Endothelial cell of umbilical vein (primary cell): ENCODE data around the gene GTF3C5. TPM values are rescaled to one million over a fixed set of nuclear protein-coding genes. Genes with fewer than 3 reads are reported as not detected.

ENCODE experiments used
- BruUV-seq: library from RNA; stranded (reverse); fragments of 400-500 nt; replicated peaks from 2 replicates; lab custom pipeline; 2021; lab: Mats Ljungman, UMichigan
- CTCF ChIA-PET: fragments of 300-600, 350-600 bp; sonication (Branson Sonifier 250); formaldehyde crosslinking; loops from one replicate; lab custom pipeline; 2021; ENCODE audit warnings: antibody characterized with exemption, inconsistent platforms; lab: Charles Lee
- POLR2A ChIA-PET: fragments of 300-600, 350-600 bp; sonication (Branson Sonifier 250); formaldehyde crosslinking; loops from one replicate; lab custom pipeline; 2021; ENCODE audit warnings: antibody characterized with exemption, inconsistent platforms; lab: Charles Lee
- DNase-seq: peaks from one replicate; pipeline ENCODE4 v3.0.0-alpha.2; 2011; ENCODE audit warnings: low read depth, low spot score
- FAIRE-seq: peaks from 2 replicates; lab custom pipeline; 2011; peaks lifted over from hg19 to GRCh38; lab: Jason Lieb, UNC
- H2AFZ ChIP-seq: 2 replicates; pipeline ENCODE4 v1.6.0; 2012; ENCODE audit warnings: low read depth, low read length, control low read depth, inconsistent platforms
- H3K27ac ChIP-seq: 2 replicates; pipeline ENCODE4 v1.5.1; 2011; ENCODE audit warnings: low read depth, mild to moderate bottlenecking, control low read depth, low read length, moderate library complexity; ENCODE audit not compliant: insufficient read depth
- H3K27me3 ChIP-seq, 2 experiments: 2 replicates each; pipeline versions ENCODE4 v1.6.0 to v1.6.1; 2011; ENCODE audit warnings: low read length in 2 of 2, mixed read lengths in 1 of 2; ENCODE audit not compliant: control insufficient read depth in 2 of 2, insufficient read depth in 2 of 2
- H3K36me3 ChIP-seq, 2 experiments: 2 replicates in 1 of 2; 3 replicates in 1 of 2; pipeline ENCODE4 v1.5.1; 2011; ENCODE audit warnings: low read length in 2 of 2, mild to moderate bottlenecking in 1 of 2, moderate library complexity in 1 of 2; ENCODE audit not compliant: control insufficient read depth in 2 of 2, insufficient read depth in 2 of 2; ENCODE audit errors: extremely low read depth in 1 of 2
- H3K4me1 ChIP-seq: 3 replicates; pipeline ENCODE4 v1.5.1; 2011; ENCODE audit warnings: mild to moderate bottlenecking, low read length; ENCODE audit not compliant: control insufficient read depth, insufficient read depth; ENCODE audit errors: extremely low read depth
- H3K4me2 ChIP-seq: 2 replicates; pipeline ENCODE4 v1.6.1; 2011; ENCODE audit warnings: low read length, control low read depth, mixed read lengths; ENCODE audit not compliant: insufficient read depth
- H3K4me3 ChIP-seq, 3 experiments: fragments of 200-600 bp in 1 of 3; sonication (generic), shearing (Covaris generic) in 1 of 3; replicated peaks in 1 of 3; 2 replicates each; pipeline ENCODE4 v1.5.1; 2011 to 2016; ENCODE audit warnings: control low read depth in 3 of 3, low read length in 3 of 3, mild to moderate bottlenecking in 2 of 3, inconsistent platforms in 1 of 3, low read depth in 1 of 3, moderate library complexity in 1 of 3; ENCODE audit not compliant: insufficient read depth in 1 of 3
- H3K79me2 ChIP-seq: 2 replicates; pipeline ENCODE4 v1.6.0; 2012; ENCODE audit warnings: low read length, inconsistent platforms; ENCODE audit not compliant: control insufficient read depth, insufficient read depth
- H3K9ac ChIP-seq: replicated peaks from 2 replicates; pipeline ENCODE3; 2011; ENCODE audit warnings: low read length, control low read depth; ENCODE audit not compliant: insufficient read depth; ENCODE audit errors: extremely low read depth
- H3K9me1 ChIP-seq: replicated peaks from 3 replicates; pipeline ENCODE4 v1.6.0; 2011; ENCODE audit warnings: mild to moderate bottlenecking, low read length; ENCODE audit not compliant: control insufficient read depth, insufficient read depth; ENCODE audit errors: extremely low read depth
- H3K9me3 ChIP-seq: replicated peaks from 2 replicates; pipeline ENCODE4 v1.5.1; 2012; ENCODE audit warnings: low read length, inconsistent platforms; ENCODE audit not compliant: control insufficient read depth, insufficient read depth
- H4K20me1 ChIP-seq: replicated peaks from 2 replicates; pipeline ENCODE3; 2011; ENCODE audit warnings: mild to moderate bottlenecking, low read length; ENCODE audit not compliant: control insufficient read depth, insufficient read depth; ENCODE audit errors: extremely low read depth
- FOS ChIP-seq: IDR thresholded peaks from 2 replicates; pipeline ENCODE4 v1.6.1; 2011; ENCODE audit warnings: mild to moderate bottlenecking, low read length, moderate library complexity, borderline replicate concordance; ENCODE audit not compliant: insufficient read depth
- GATA2 ChIP-seq: IDR thresholded peaks from 2 replicates; pipeline ENCODE4 v1.7.0; 2011; ENCODE audit warnings: low read depth, mild to moderate bottlenecking, moderate library complexity, mixed read lengths, low read length; ENCODE audit not compliant: insufficient read length, insufficient read depth
- JUN ChIP-seq: IDR thresholded peaks from 2 replicates; pipeline ENCODE4 v1.6.1; 2011; ENCODE audit warnings: borderline replicate concordance, low read depth; ENCODE audit not compliant: insufficient read length, insufficient read depth
- MYC ChIP-seq: IDR thresholded peaks from one replicate; pipeline ENCODE4 v1.6.1; 2011; ENCODE audit warnings: mild to moderate bottlenecking, low read depth, low read length
- POLR2A ChIP-seq: IDR thresholded peaks from 2 replicates; pipeline ENCODE4 v1.6.1; 2012; ENCODE audit warnings: low read depth, mild to moderate bottlenecking, control low read depth, low read length
- dilution Hi-C: fragments of 300-500 bp; cut with MboI; formaldehyde crosslinking; loops from one replicate; pipeline ENCODE4 v1.15.0; 2019; ENCODE audit warnings: low sequenced_read_pairs; ENCODE audit not compliant: extremely low pct_ligation_motif_present
- intact Hi-C: fragments of 100-400 bp; cut with micrococcal nuclease; formaldehyde crosslinking; loops from one replicate; pipeline ENCODE4 v1.10.0; 2022
- polyA plus RNA-seq, 4 experiments: library from polyadenylated mRNA; depleted of rRNA in 3 of 4; stranded (reverse) in 3 of 4; unstranded in 1 of 4; fragments of >200 nt; gene quantifications; 2 replicates each; pipeline versions ENCODE4 v1.2.1 to v1.2.3, GENCODE V29; 2011 to 2012; ENCODE audit warnings: missing spikeins in 1 of 4
- total RNA-seq: library from RNA; stranded (reverse); gene quantifications from 2 replicates; pipeline ENCODE4 v1.2.3, GENCODE V29; 2021
- TF ChIP-seq, protein P1 (sequence below): IDR thresholded peaks from 2 replicates; pipeline ENCODE4 v1.6.1; 2011; ENCODE audit not compliant: insufficient read depth, insufficient read length
- TF ChIP-seq, protein P2 (sequence below), 2 donors: IDR thresholded peaks; 1 replicate in 1 of 2; 2 replicates in 1 of 2; pipeline ENCODE4 v1.5.1; 2011; ENCODE audit warnings: low read length in 2 of 2, mild to moderate bottlenecking in 2 of 2, moderate library complexity in 2 of 2, control low read depth in 1 of 2, inconsistent platforms in 1 of 2, low read depth in 1 of 2; ENCODE audit not compliant: insufficient read depth in 1 of 2; ENCODE audit errors: extremely low read depth in 1 of 2

Gene GTF3C5
- total and polyA plus RNA-seq, 2 donors (not counting 3 experiments of a cell fraction or from before 2014, with no cell fraction given), result 65.6 to 73.8 TPM

DNA sequence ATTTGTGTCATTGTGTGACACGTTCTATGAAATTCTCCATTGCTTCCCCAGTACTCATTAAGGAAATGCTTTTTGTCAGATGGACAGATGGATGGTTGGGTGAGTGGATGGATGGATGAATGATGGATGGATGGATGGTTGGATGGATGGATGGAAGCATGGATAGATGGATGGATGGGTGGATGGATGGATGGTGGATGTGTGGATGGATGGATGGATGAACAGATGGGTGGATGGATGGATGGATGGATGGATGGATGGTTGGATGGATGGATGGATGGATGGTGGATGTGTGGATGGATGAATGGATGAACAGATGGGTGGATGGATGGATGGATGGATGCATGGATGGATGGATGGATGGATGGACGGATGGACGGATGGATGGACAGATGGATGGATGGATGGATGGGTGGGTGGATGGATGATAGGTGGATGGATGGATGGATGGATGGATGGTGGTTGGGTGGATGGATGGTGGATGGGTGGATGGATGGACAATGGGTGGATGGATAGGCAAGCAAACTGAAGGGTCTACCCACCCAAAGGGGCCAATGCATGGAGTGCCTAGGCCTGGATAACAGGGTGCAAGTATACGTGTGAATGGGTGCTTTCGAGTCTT, 24.0 kb upstream of the GTF3C5 start:
- BruUV-seq, result no TSS peak
- TF ChIP-seq, protein P1, sequence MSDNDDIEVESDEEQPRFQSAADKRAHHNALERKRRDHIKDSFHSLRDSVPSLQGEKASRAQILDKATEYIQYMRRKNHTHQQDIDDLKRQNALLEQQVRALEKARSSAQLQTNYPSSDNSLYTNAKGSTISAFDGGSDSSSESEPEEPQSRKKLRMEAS, result no peak
- no peak for TF ChIP-seq JUN
- no peak for TF ChIP-seq FOS
- no peak for TF ChIP-seq MYC
- TF ChIP-seq, protein P2, sequence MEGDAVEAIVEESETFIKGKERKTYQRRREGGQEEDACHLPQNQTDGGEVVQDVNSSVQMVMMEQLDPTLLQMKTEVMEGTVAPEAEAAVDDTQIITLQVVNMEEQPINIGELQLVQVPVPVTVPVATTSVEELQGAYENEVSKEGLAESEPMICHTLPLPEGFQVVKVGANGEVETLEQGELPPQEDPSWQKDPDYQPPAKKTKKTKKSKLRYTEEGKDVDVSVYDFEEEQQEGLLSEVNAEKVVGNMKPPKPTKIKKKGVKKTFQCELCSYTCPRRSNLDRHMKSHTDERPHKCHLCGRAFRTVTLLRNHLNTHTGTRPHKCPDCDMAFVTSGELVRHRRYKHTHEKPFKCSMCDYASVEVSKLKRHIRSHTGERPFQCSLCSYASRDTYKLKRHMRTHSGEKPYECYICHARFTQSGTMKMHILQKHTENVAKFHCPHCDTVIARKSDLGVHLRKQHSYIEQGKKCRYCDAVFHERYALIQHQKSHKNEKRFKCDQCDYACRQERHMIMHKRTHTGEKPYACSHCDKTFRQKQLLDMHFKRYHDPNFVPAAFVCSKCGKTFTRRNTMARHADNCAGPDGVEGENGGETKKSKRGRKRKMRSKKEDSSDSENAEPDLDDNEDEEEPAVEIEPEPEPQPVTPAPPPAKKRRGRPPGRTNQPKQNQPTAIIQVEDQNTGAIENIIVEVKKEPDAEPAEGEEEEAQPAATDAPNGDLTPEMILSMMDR (IDR thresholded peaks at IDR 0.05; ENCODE audit: extremely low read depth in 1 of 2, insufficient read depth in 1 of 2, low read depth in 1 of 2, low read length in 2 of 2), result no peak
- TF ChIP-seq POLR2A, result no peak
- no peak for TF ChIP-seq GATA2
- Histone ChIP-seq H4K20me1 (no peaks in the 10 kb centered on the region), H3K79me2 (no peaks in the 10 kb centered on the region), H3K9ac (no peak overlapping the region), H3K27ac (no peak overlapping the region), H3K27me3 (peaks cover 5 to 6% of the 10 kb centered on the region in 2 experiments), H2AFZ (no peak overlapping the region), H3K9me3 (no peaks in the 10 kb centered on the region), H3K9me1 (no peaks in the 10 kb centered on the region), H3K4me1 (no peaks in the 10 kb centered on the region), H3K4me2 (no peak overlapping the region), H3K36me3 (no peaks in the 10 kb centered on the region), H3K4me3 (no peak overlapping the region)
- ChIA-PET POLR2A (no interaction called here), CTCF (interaction anchor here (1.5 to 2.9 kb wide), 2 partner anchors 15 to 17 kb away, joined by 3 to 16 read pairs; no protein-coding TSS in a partner anchor)
- FAIRE-seq (no peak), DNase-seq (no peak)
- dilution Hi-C loops, result no loop called here
- intact Hi-C loops, result no loop called here
